Adipocyte (in vitro differentiated cells): ENCODE data around the gene C13orf42.
A peak's percentile ranks its signal among the peaks of the same experiment; 100 is the strongest.

Experiments
- DNase-seq: peaks from one replicate; pipeline ENCODE4 v3.0.0-alpha.2; 2015; ENCODE audit warnings: low read depth
- H3K27me3 ChIP-seq: replicated peaks from 2 replicates; pipeline ENCODE4 v1.7.0; 2013; ENCODE audit warnings: mild to moderate bottlenecking, low read length, moderate library complexity; ENCODE audit not compliant: control insufficient read depth, insufficient read depth
- H3K36me3 ChIP-seq: 2 replicates; pipeline ENCODE4 v1.7.0; 2013; ENCODE audit warnings: low read length, mild to moderate bottlenecking, moderate library complexity; ENCODE audit not compliant: control insufficient read depth, insufficient read depth, severe bottlenecking
- H3K4me1 ChIP-seq: 2 replicates; pipeline ENCODE4 v1.7.0; 2013; ENCODE audit warnings: mild to moderate bottlenecking, low read length, moderate library complexity; ENCODE audit not compliant: control insufficient read depth, insufficient read depth
- H3K4me3 ChIP-seq: 2 replicates; pipeline ENCODE4 v1.7.0; 2013; ENCODE audit warnings: mild to moderate bottlenecking, low read length, moderate library complexity
- H3K9ac ChIP-seq: 2 replicates; pipeline ENCODE4 v1.7.0; 2013; ENCODE audit warnings: mild to moderate bottlenecking, low read length, moderate library complexity
- H3K9me3 ChIP-seq: 2 replicates; pipeline ENCODE4 v1.7.0; 2013; ENCODE audit warnings: mild to moderate bottlenecking, low read length, moderate library complexity; ENCODE audit not compliant: control insufficient read depth

Gene C13orf42

GRCh38 chr13:51063909-51064308, 47.2 kb downstream of the C13orf42 start:
- no peak overlapping the region for H3K9ac ChIP-seq
- DNase-seq = no peak
- H3K27me3 ChIP-seq = peaks cover 6% of the 10 kb centered on the region
- H3K36me3 ChIP-seq = no peaks in the 10 kb centered on the region
- no peaks in the 10 kb centered on the region for H3K4me1 ChIP-seq
- H3K9me3 ChIP-seq = no peaks in the 10 kb centered on the region
- no peak overlapping the region for H3K4me3 ChIP-seq

- Histone ChIP-seq H3K4me3 (no peak overlapping the region), H3K4me1 (no peaks in the 10 kb centered on the region), H3K27me3 (no peaks in the 10 kb centered on the region), H3K9me3 (no peaks in the 10 kb centered on the region), H3K36me3 (no peaks in the 10 kb centered on the region), H3K9ac (no peak overlapping the region)
- no peak for DNase-seq
Observed at GRCh38 chr13:51058461-51059167, 52.5 kb downstream of the C13orf42 start.

GRCh38 chr13:51057906-51058305, 53.2 kb downstream of the C13orf42 start:
- Histone ChIP-seq H3K9ac (no peak overlapping the region), H3K36me3 (no peaks in the 10 kb centered on the region)
- DNase-seq = peak; percentile 44

GRCh38 chr13:51057001-51057400, 54.1 kb downstream of the C13orf42 start:
- H3K9ac ChIP-seq = no peak overlapping the region
- H3K4me3 ChIP-seq = no peak overlapping the region
- peaks cover 11% of the 10 kb centered on the region for H3K4me1 ChIP-seq
- no peak for DNase-seq
- no peaks in the 10 kb centered on the region for H3K36me3 ChIP-seq
- no peaks in the 10 kb centered on the region for H3K27me3 ChIP-seq
- H3K9me3 ChIP-seq = no peaks in the 10 kb centered on the region

More at GRCh38 chr13:51057906-51058305, 53.2 kb downstream of the C13orf42 start:
- Histone ChIP-seq H3K4me1 (peaks cover 4% of the 10 kb centered on the region), H3K4me3 (no peak overlapping the region), H3K9me3 (no peaks in the 10 kb centered on the region), H3K27me3 (no peaks in the 10 kb centered on the region)

- no peak overlapping the region for H3K4me3 ChIP-seq
- peaks cover 4% of the 10 kb centered on the region for H3K27me3 ChIP-seq
- no peak overlapping the region for H3K9ac ChIP-seq
- no peaks in the 10 kb centered on the region for H3K36me3 ChIP-seq
- no peaks in the 10 kb centered on the region for H3K9me3 ChIP-seq
- H3K4me1 ChIP-seq = peaks cover 16% of the 10 kb centered on the region
- DNase-seq = no peak
Observed at GRCh38 chr13:51052581-51052980, 58.5 kb downstream of the C13orf42 start.

GRCh38 chr13:51050021-51050830, 60.8 kb downstream of the C13orf42 start:
- H3K4me3 ChIP-seq = no peak overlapping the region
- H3K9ac ChIP-seq = no peak overlapping the region
- H3K9me3 ChIP-seq = no peaks in the 10 kb centered on the region
- DNase-seq = no peak
- peaks cover 4% of the 10 kb centered on the region for H3K27me3 ChIP-seq
- H3K4me1 ChIP-seq = peaks cover 17% of the 10 kb centered on the region
- no peaks in the 10 kb centered on the region for H3K36me3 ChIP-seq

- H3K9me3 ChIP-seq = no peaks in the 10 kb centered on the region
- H3K36me3 ChIP-seq = no peaks in the 10 kb centered on the region
- H3K4me3 ChIP-seq = no peak overlapping the region
- H3K4me1 ChIP-seq = peaks cover 17% of the 10 kb centered on the region
- no peak overlapping the region for H3K9ac ChIP-seq
- no peak for DNase-seq
- peaks cover 7% of the 10 kb centered on the region for H3K27me3 ChIP-seq
Observed at GRCh38 chr13:51048616-51049015, 62.5 kb downstream of the C13orf42 start.

GRCh38 chr13:51048166-51048461, 63.0 kb downstream of the C13orf42 start:
- Histone ChIP-seq H3K4me1 (peaks cover 15% of the 10 kb centered on the region), H3K36me3 (no peaks in the 10 kb centered on the region), H3K9ac (no peak overlapping the region), H3K9me3 (no peaks in the 10 kb centered on the region), H3K4me3 (no peak overlapping the region), H3K27me3 (peaks cover 7% of the 10 kb centered on the region)
- peak; percentile 6 for DNase-seq

GRCh38 chr13:51047434-51048165, 63.5 kb downstream of the C13orf42 start:
- peaks cover 7% of the 10 kb centered on the region for H3K27me3 ChIP-seq
- DNase-seq = no peak
- H3K4me3 ChIP-seq = no peak overlapping the region
- H3K4me1 ChIP-seq = peaks cover 11% of the 10 kb centered on the region
- H3K9ac ChIP-seq = no peak overlapping the region
- no peaks in the 10 kb centered on the region for H3K36me3 ChIP-seq
- no peaks in the 10 kb centered on the region for H3K9me3 ChIP-seq

- no peak for DNase-seq
- Histone ChIP-seq H3K9me3 (no peaks in the 10 kb centered on the region), H3K9ac (no peak overlapping the region), H3K36me3 (no peaks in the 10 kb centered on the region), H3K4me1 (peaks cover 7% of the 10 kb centered on the region), H3K27me3 (peaks cover 6% of the 10 kb centered on the region), H3K4me3 (no peak overlapping the region)
Observed at GRCh38 chr13:51045451-51045850, 65.6 kb downstream of the C13orf42 start.

GRCh38 chr13:51044023-51044665, 66.9 kb downstream of the C13orf42 start:
- Histone ChIP-seq H3K9ac (no peak overlapping the region), H3K9me3 (no peaks in the 10 kb centered on the region)
- no peak for DNase-seq

More at GRCh38 chr13:51044023-51044665, 66.9 kb downstream of the C13orf42 start:
- Histone ChIP-seq H3K27me3 (peaks cover 3% of the 10 kb centered on the region), H3K36me3 (no peaks in the 10 kb centered on the region), H3K4me3 (no peak overlapping the region), H3K4me1 (peaks cover 7% of the 10 kb centered on the region)
